Esophagus muscularis mucosa (tissue), 4 donors: ENCODE data around the gene CCDC195. TPM values are rescaled to one million over a fixed set of nuclear protein-coding genes. Genes with fewer than 3 reads are reported as not detected.

ENCODE experiments used
- DNase-seq: peaks from one replicate; pipeline ENCODE4 v3.0.0-alpha.2; 2017; ENCODE audit errors: extremely low spot score
- H3K27ac ChIP-seq, 4 donors: fragments of 200-600 bp; sonication (generic); replicated peaks in 1 of 4; 1 replicate in 3 of 4; 2 replicates in 1 of 4; pipeline ENCODE4 v1.5.1; 2016 to 2019; ENCODE audit warnings: mild to moderate bottlenecking in 1 of 4
- H3K27me3 ChIP-seq, 4 donors: fragments of 200-600 bp; sonication (generic); one replicate each; pipeline versions ENCODE4 v1.5.1 to v1.6.0; 2016 to 2019
- H3K36me3 ChIP-seq, 4 donors: fragments of 200-600 bp; sonication (generic); one replicate each; pipeline ENCODE4 v1.5.1; 2016 to 2019
- H3K4me1 ChIP-seq, 4 donors: fragments of 200-600 bp; sonication (generic); one replicate each; pipeline ENCODE4 v1.5.1; 2016 to 2019
- H3K4me3 ChIP-seq, 4 donors: fragments of 200-600 bp; sonication (generic); 1 replicate in 2 of 4; 2 replicates in 2 of 4; pipeline ENCODE4 v1.5.1; 2016 to 2019; ENCODE audit warnings: mild to moderate bottlenecking in 4 of 4, moderate library complexity in 1 of 4
- H3K9me3 ChIP-seq, 4 donors: fragments of 200-600 bp; sonication (generic); 1 replicate in 3 of 4; 2 replicates in 1 of 4; pipeline ENCODE4 v1.5.1; 2016 to 2019
- EP300 ChIP-seq: sonication (generic); formaldehyde crosslinking; IDR thresholded peaks from one replicate; pipeline ENCODE4 v1.6.1; 2017; ENCODE audit warnings: antibody characterized with exemption
- POLR2A ChIP-seq: fragments of 450-650 bp; IDR thresholded peaks from one replicate; pipeline ENCODE4 v1.6.1; 2017; ENCODE audit warnings: antibody characterized with exemption, moderate library complexity, mild to moderate bottlenecking, low read depth
- POLR2AphosphoS5 ChIP-seq, 2 donors: sonication (generic); formaldehyde crosslinking; IDR thresholded peaks; one replicate each; pipeline ENCODE4 v1.6.1; 2017; ENCODE audit warnings: antibody characterized with exemption in 2 of 2
- WGBS: methylation state at CpG from one replicate; pipeline ENCODE4 v1.1.5; 2018; 5-methylcytosine and 5-hydroxymethylcytosine counted together
- intact Hi-C: fragments of 100-400 bp; cut with DNase I; formaldehyde crosslinking; loops from one replicate; pipeline ENCODE4 v1.15.1; 2023
- total RNA-seq, 4 donors: library from RNA; depleted of rRNA; stranded (reverse); fragments of >200 nt; gene quantifications; one replicate each; pipeline versions ENCODE4 v1.1.0 to v1.2.1, GENCODE V29; 2016
- TF ChIP-seq, protein P1 (sequence below), 3 experiments: fragments of 200-600 bp in 2 of 3; fragments of 450-650 bp in 1 of 3; sonication (generic) in 2 of 3; IDR thresholded peaks; one replicate each; pipeline ENCODE4 v1.5.1; 2017 to 2019; ENCODE audit warnings: antibody characterized with exemption in 3 of 3, mild to moderate bottlenecking in 2 of 3, moderate library complexity in 1 of 3

CCDC195 gene
- total RNA-seq, 4 donors from 2014 or later, result not detected

DNA sequence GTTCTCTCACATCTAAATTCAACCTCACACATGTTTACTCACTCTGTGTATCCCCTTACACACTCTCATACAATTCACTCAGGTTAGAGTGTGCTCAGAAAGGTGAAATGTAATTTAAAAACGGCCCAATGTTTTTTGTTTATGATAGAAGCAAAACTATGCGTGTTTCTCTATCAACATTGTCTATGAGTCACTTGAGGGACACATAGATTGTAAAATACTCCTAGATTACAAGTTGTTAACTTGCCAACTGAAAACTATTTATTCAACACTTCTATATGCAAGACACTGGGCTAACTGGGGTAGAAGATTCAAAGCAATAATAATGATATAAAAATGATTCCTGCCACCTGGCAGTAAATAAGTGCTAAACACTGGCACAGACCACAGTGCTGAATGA is 24.6 kb downstream of the CCDC195 start:
- H3K9me3 ChIP-seq, result no peaks in the 10 kb centered on the region
- no peaks in the 10 kb centered on the region for H3K4me1 ChIP-seq
- no peak overlapping the region for H3K27ac ChIP-seq
- H3K36me3 ChIP-seq, result no peaks in the 10 kb centered on the region
- DNase-seq, result no peak
- WGBS, result 73% methylated on average over 2 of the region's 2 CpGs
- intact Hi-C loops, result no loop called here
- no peak for TF ChIP-seq POLR2A
- TF ChIP-seq POLR2AphosphoS5 (IDR thresholded peaks at IDR 0.05), result no peak
- TF ChIP-seq, protein P1, sequence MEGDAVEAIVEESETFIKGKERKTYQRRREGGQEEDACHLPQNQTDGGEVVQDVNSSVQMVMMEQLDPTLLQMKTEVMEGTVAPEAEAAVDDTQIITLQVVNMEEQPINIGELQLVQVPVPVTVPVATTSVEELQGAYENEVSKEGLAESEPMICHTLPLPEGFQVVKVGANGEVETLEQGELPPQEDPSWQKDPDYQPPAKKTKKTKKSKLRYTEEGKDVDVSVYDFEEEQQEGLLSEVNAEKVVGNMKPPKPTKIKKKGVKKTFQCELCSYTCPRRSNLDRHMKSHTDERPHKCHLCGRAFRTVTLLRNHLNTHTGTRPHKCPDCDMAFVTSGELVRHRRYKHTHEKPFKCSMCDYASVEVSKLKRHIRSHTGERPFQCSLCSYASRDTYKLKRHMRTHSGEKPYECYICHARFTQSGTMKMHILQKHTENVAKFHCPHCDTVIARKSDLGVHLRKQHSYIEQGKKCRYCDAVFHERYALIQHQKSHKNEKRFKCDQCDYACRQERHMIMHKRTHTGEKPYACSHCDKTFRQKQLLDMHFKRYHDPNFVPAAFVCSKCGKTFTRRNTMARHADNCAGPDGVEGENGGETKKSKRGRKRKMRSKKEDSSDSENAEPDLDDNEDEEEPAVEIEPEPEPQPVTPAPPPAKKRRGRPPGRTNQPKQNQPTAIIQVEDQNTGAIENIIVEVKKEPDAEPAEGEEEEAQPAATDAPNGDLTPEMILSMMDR (IDR thresholded peaks at IDR 0.05), result no peak
- H3K27me3 ChIP-seq, result no peaks in the 10 kb centered on the region
- no peak overlapping the region for H3K4me3 ChIP-seq

DNA sequence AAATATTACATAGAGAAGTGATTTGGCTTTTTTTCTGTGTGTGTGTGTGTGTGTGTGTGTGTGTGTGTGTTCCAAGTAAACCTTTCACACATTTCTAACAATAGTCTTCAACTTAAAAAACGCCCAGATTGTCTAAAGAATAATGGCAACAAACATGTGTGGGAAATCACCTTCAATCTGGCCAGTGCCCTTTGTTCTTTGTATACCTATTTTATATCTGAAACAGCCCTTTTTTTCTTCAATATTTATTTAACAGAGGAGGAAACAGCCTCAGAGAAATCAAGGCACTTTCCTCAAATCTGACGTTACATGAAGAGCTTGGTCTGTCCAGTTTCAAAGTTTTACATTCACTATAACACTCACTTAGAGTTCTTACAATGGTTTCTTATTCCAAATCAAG is 25.3 kb downstream of the CCDC195 start:
- DNase-seq, result no peak
- 64% methylated on average over 2 of the region's 2 CpGs for WGBS

DNA sequence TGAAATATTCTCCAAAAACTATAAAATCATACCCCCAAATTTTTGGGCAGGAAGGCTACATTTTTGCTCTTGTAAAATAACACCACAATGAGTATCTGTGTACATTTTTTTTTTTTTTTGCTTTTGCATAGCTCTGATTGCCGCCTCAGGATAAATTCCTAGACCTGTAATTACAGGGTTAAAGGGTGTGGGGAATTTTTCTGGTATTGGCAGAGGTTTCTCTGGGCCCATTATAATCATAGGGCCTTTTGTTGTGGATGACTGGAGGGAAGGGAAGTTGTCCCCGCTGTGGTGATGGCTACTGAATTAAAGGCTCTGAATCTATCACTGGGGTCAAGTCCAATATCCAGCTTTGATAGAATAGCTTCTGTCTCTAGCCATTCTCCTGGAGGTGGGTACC is 26.6 kb downstream of the CCDC195 start:
- intact Hi-C loops, result no loop called here
- H3K9me3 ChIP-seq, result no peaks in the 10 kb centered on the region
- peaks cover 0 to 3% (median 0%) of the 10 kb centered on the region in 4 donors for H3K27me3 ChIP-seq
- no peak for DNase-seq
- TF ChIP-seq EP300, result no peak
- TF ChIP-seq POLR2AphosphoS5 (IDR thresholded peaks at IDR 0.05), result no peak
- no peak for TF ChIP-seq POLR2A
- TF ChIP-seq, protein P1 (IDR thresholded peaks at IDR 0.05), result no peak
- no peak overlapping the region for H3K4me3 ChIP-seq
- H3K4me1 ChIP-seq, result no peaks in the 10 kb centered on the region
- H3K36me3 ChIP-seq, result no peaks in the 10 kb centered on the region
- no peak overlapping the region for H3K27ac ChIP-seq
- WGBS, result 83% methylated on average over 2 of the region's 2 CpGs

More for the DNA sequence above, 25.3 kb downstream of the CCDC195 start:
- no peaks in the 10 kb centered on the region for H3K4me1 ChIP-seq
- H3K27ac ChIP-seq, result no peak overlapping the region
- peaks cover 0 to 3% (median 0%) of the 10 kb centered on the region in 4 donors for H3K27me3 ChIP-seq
- TF ChIP-seq, protein P1 (IDR thresholded peaks at IDR 0.05), result no peak
- TF ChIP-seq POLR2AphosphoS5 (IDR thresholded peaks at IDR 0.05) (no peak), EP300 (no peak)
- intact Hi-C loops, result no loop called here
- H3K36me3 ChIP-seq, result no peaks in the 10 kb centered on the region
- no peak overlapping the region for H3K4me3 ChIP-seq
- H3K9me3 ChIP-seq, result no peaks in the 10 kb centered on the region

DNA sequence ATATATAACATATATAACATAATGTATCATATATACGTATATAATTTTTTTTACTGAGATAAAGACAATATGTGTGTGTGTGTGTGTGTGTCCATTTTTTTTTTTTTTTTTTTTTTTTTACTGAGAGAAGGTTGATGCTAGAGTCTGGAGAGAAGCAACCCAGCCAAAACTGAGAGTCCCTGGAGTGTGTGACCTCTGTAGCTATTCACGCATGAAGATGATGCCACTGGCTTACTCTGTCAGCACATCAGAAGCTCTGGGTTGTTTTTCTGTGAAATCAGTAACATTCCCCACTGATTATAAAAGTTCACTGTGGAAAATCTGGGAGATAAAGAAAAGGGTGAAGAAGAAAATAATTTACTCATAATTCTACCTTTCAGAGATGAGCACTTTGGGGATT is 27.2 kb downstream of the CCDC195 start:
- Histone ChIP-seq H3K36me3 (no peaks in the 10 kb centered on the region), H3K9me3 (no peaks in the 10 kb centered on the region), H3K27me3 (peaks cover 0 to 3% (median 0%) of the 10 kb centered on the region in 4 donors), H3K27ac (no peak overlapping the region), H3K4me3 (no peak overlapping the region), H3K4me1 (no peaks in the 10 kb centered on the region)
- no peak for DNase-seq
- WGBS, result 88% methylated on average over 2 of the region's 2 CpGs
- TF ChIP-seq POLR2AphosphoS5 (IDR thresholded peaks at IDR 0.05) (no peak), EP300 (no peak), POLR2A (no peak)
- TF ChIP-seq, protein P1 (IDR thresholded peaks at IDR 0.05), result no peak
- intact Hi-C loops, result no loop called here

DNA sequence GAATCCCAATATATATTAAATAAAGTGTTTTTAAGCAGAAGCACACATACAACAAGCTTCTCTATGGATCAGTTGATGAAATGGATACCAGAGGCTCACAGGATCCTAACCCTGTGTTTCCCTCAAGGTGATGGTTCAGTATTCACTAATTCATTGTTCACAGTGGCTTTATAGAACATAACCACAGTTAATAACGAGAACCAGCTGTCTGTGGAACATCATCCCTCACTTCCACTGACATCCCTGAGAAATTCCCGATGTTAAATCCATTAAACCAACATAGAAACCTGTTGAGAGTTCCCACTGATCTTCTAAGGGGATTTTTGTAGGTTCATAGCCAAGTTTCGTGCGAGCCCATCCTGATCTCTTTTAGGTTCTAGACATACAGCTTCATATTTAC is 29.0 kb downstream of the CCDC195 start:
- Histone ChIP-seq H3K27ac (no peak overlapping the region), H3K9me3 (no peaks in the 10 kb centered on the region), H3K27me3 (peaks cover 0 to 3% (median 0%) of the 10 kb centered on the region in 4 donors), H3K4me3 (no peak overlapping the region), H3K36me3 (no peaks in the 10 kb centered on the region), H3K4me1 (no peaks in the 10 kb centered on the region)
- intact Hi-C loops, result no loop called here
- 40% methylated on average over 4 of the region's 4 CpGs for WGBS
- DNase-seq, result no peak
- TF ChIP-seq, protein P1 (IDR thresholded peaks at IDR 0.05), result no peak
- no peak for TF ChIP-seq POLR2AphosphoS5 (IDR thresholded peaks at IDR 0.05)
- TF ChIP-seq EP300, result no peak
